Brain microvascular endothelial cell (primary cell): Measurements from ENCODE around the gene NCS1.
"Not testable (repeated sequence)": the region's sequence is repeated elsewhere in the genome, so short reads cannot be mapped to it uniquely, and the experiment has no call there.

Experiments used
- DNase-seq: peaks from one replicate; pipeline ENCODE4 v3.0.0-alpha.2; 2020
- H3K27ac ChIP-seq: fragments of 250-450 bp; sonication (Bioruptor Pico); 2 replicates; pipeline ENCODE4 v1.5.1; 2020; ENCODE audit warnings: mild to moderate bottlenecking, moderate library complexity
- H3K27me3 ChIP-seq: fragments of 250-450 bp; sonication (Bioruptor Pico); replicated peaks from 2 replicates; pipeline ENCODE4 v1.5.1; 2020; ENCODE audit warnings: mild to moderate bottlenecking
- H3K36me3 ChIP-seq: fragments of 250-450 bp; sonication (Bioruptor Pico); replicated peaks from 2 replicates; pipeline ENCODE4 v1.5.1; 2020; ENCODE audit warnings: mild to moderate bottlenecking
- H3K4me3 ChIP-seq: 2 replicates; pipeline ENCODE4 v1.5.1; 2011; ENCODE audit warnings: low read depth, mild to moderate bottlenecking, control low read depth, low read length, moderate library complexity
- CTCF ChIP-seq: IDR thresholded peaks from 2 replicates; pipeline ENCODE4 v1.5.1; 2011; ENCODE audit warnings: low read depth, mild to moderate bottlenecking, moderate library complexity, low read length, control low read depth, inconsistent platforms; ENCODE audit errors: missing control alignments
- in situ Hi-C: cut with HindIII; loops from 2 replicates; pipeline ENCODE4 v1.10.0; 2017; ENCODE audit warnings: low sequenced_read_pairs, low pct_ligation_motif_present

The NCS1 gene

GRCh38 chr9:130267930-130268329, 95.7 kb downstream of the NCS1 start:
- TF ChIP-seq CTCF = no peak
- Histone ChIP-seq H3K4me3 (no peak overlapping the region), H3K27ac (no peak overlapping the region), H3K36me3 (no peaks in the 10 kb centered on the region), H3K27me3 (peaks cover 47% of the 10 kb centered on the region)
- in situ Hi-C loops = no loop called here
- no peak for DNase-seq

GRCh38 chr9:130268521-130269211, 96.5 kb downstream of the NCS1 start:
- in situ Hi-C loops = no loop called here
- no peak for TF ChIP-seq CTCF
- DNase-seq = no peak
- Histone ChIP-seq H3K4me3 (no peak overlapping the region), H3K27me3 (peaks cover 46% of the 10 kb centered on the region), H3K27ac (no peak overlapping the region), H3K36me3 (no peaks in the 10 kb centered on the region)

- H3K27ac ChIP-seq = no peak overlapping the region
- H3K36me3 ChIP-seq = no peaks in the 10 kb centered on the region
- DNase-seq = no peak
- in situ Hi-C loops = no loop called here
- no peak overlapping the region for H3K4me3 ChIP-seq
- no peak for TF ChIP-seq CTCF
- H3K27me3 ChIP-seq = peaks cover 19% of the 10 kb centered on the region
Measured at GRCh38 chr9:130271473-130271872, 99.3 kb downstream of the NCS1 start.

GRCh38 chr9:130275156-130275555, 103.0 kb downstream of the NCS1 start:
- DNase-seq = no peak
- H3K27ac ChIP-seq = no peak overlapping the region
- no peak for TF ChIP-seq CTCF
- peaks cover 2% of the 10 kb centered on the region for H3K27me3 ChIP-seq
- in situ Hi-C loops = no loop called here
- no peak overlapping the region for H3K4me3 ChIP-seq
- no peaks in the 10 kb centered on the region for H3K36me3 ChIP-seq

GRCh38 chr9:130276121-130276520, 103.9 kb downstream of the NCS1 start:
- peak; percentile 67 for DNase-seq
- Histone ChIP-seq H3K36me3 (no peaks in the 10 kb centered on the region), H3K27me3 (no peaks in the 10 kb centered on the region), H3K27ac (no peak overlapping the region), H3K4me3 (no peak overlapping the region)
- no peak for TF ChIP-seq CTCF
- in situ Hi-C loops = no loop called here

GRCh38 chr9:130276955-130277354, 104.8 kb downstream of the NCS1 start:
- in situ Hi-C loops = no loop called here
- no peak for DNase-seq
- no peak for TF ChIP-seq CTCF
- H3K36me3 ChIP-seq = no peaks in the 10 kb centered on the region
- no peaks in the 10 kb centered on the region for H3K27me3 ChIP-seq
- no peak overlapping the region for H3K4me3 ChIP-seq
- H3K27ac ChIP-seq = no peak overlapping the region

GRCh38 chr9:130277525-130277924, 105.3 kb downstream of the NCS1 start:
- in situ Hi-C loops, H3K4me3 ChIP-seq, H3K36me3 ChIP-seq, DNase-seq, H3K27me3 ChIP-seq, H3K27ac ChIP-seq: not testable (repeated sequence)
